PC-9 (cell line): ENCODE data around the gene KRT6C.

Source experiments
- CTCF ChIP-seq: fragments of 200-600 bp; sonication (generic); conservative IDR thresholded peaks from 2 replicates; pipeline ENCODE4 v1.6.1; 2017; ENCODE audit warnings: mixed run types, antibody characterized with exemption, mild to moderate bottlenecking, moderate library complexity
- EZH2 ChIP-seq: fragments of 200-600 bp; sonication (generic); IDR thresholded peaks from 2 replicates; pipeline ENCODE4 v1.8.0; 2017; ENCODE audit warnings: antibody characterized with exemption, low read depth

DNA sequence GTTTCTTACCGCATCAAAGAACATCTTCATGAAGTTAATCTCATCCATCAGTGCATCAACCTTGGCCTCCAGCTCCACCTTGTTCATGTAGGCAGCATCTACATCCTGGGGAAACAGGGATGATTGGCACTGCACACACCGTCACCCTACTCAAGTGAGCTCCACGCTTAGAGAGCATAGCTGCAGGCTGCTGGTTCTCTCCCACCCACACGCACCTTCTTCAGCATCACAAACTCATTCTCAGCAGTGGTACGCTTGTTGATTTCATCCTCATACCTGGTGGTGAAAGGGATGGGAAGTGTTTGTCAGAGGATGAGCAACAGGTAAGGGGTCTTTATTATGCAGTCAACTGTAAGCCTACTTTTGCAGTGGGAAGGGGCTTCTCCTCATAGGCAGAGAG lies 44.3 kb upstream of the KRT6C start:
- TF ChIP-seq CTCF (no peak), EZH2 (no peak)
